ENCODE measurements around the gene GTF2E1.
A peak's percentile ranks its signal among the peaks of the same experiment; 100 is the strongest.
"Not testable (repeated sequence)": the region's sequence is repeated elsewhere in the genome, so short reads cannot be mapped to it uniquely, and the experiment has no call there.

The GTF2E1 gene

GRCh38 chr3:120730576-120731542, 11.7 kb upstream of the GTF2E1 start:
- no peaks in the 10 kb centered on the region for H3K9me3 ChIP-seq (ENCODE audit: insufficient read depth, low read depth, low read length)
- WGBS: 36% methylated on average over 4 of the region's 4 CpGs
- no peak overlapping the region for H3K9ac ChIP-seq (ENCODE audit: low read depth, low read length)
- no peaks in the 10 kb centered on the region for H3K27me3 ChIP-seq (ENCODE audit: insufficient read depth, low read length)
- H3K27ac ChIP-seq (ENCODE audit: low read depth, low read length): no peak overlapping the region
- no peaks in the 10 kb centered on the region; the same call in 1 of the 2 replicates for H3K36me3 ChIP-seq (ENCODE audit: insufficient read depth, low read length)
- no peak overlapping the region for H3K4me3 ChIP-seq (ENCODE audit: low read length)
- H3K4me1 ChIP-seq (ENCODE audit: insufficient read depth, low read length): peaks cover 18% of the 10 kb centered on the region

GRCh38 chr3:120738006-120738405, 4.5 kb upstream of the GTF2E1 start:
- not testable (repeated sequence) for H3K4me3 ChIP-seq (ENCODE audit: low read length); H3K4me1 ChIP-seq (ENCODE audit: insufficient read depth, low read length); H3K27me3 ChIP-seq (ENCODE audit: insufficient read depth, low read length); H3K36me3 ChIP-seq (ENCODE audit: insufficient read depth, low read length); H3K27ac ChIP-seq (ENCODE audit: low read depth, low read length); H3K9ac ChIP-seq (ENCODE audit: low read depth, low read length); H3K9me3 ChIP-seq (ENCODE audit: insufficient read depth, low read depth, low read length)
- WGBS: 94% methylated on average over 8 of the region's 8 CpGs

- H3K4me3 ChIP-seq (ENCODE audit: low read length): peak overlapping the region; percentile 69
- H3K27ac ChIP-seq (ENCODE audit: low read depth, low read length): no peak overlapping the region
Observed at GRCh38 chr3:120741320-120741719, 1.2 kb upstream of the GTF2E1 start.

GRCh38 chr3:120741837-120742197, 727 bp upstream of the GTF2E1 start:
- peak overlapping the region; percentile 69 for H3K4me3 ChIP-seq (ENCODE audit: low read length)
- H3K27me3 ChIP-seq (ENCODE audit: insufficient read depth, low read length): no peaks in the 10 kb centered on the region
- H3K9me3 ChIP-seq (ENCODE audit: insufficient read depth, low read depth, low read length): peaks cover 9% of the 10 kb centered on the region; the same call in 1 of the 2 replicates
- peaks cover 7% of the 10 kb centered on the region; the same call in 1 of the 2 replicates for H3K4me1 ChIP-seq (ENCODE audit: insufficient read depth, low read length)
- H3K27ac ChIP-seq (ENCODE audit: low read depth, low read length): peak overlapping the region; percentile 94
- peak overlapping the region; percentile 90 for H3K9ac ChIP-seq (ENCODE audit: low read depth, low read length)
- WGBS: 20% methylated on average over 10 of the region's 10 CpGs
- peaks cover 10% of the 10 kb centered on the region; the same call in 1 of the 2 replicates for H3K36me3 ChIP-seq (ENCODE audit: insufficient read depth, low read length)

More at GRCh38 chr3:120741320-120741719, 1.2 kb upstream of the GTF2E1 start:
- WGBS: 60% methylated on average over 3 of the region's 3 CpGs
- Histone ChIP-seq H3K4me1 (ENCODE audit: insufficient read depth, low read length) (peaks cover 7% of the 10 kb centered on the region; the same call in 1 of the 2 replicates), H3K27me3 (ENCODE audit: insufficient read depth, low read length) (no peaks in the 10 kb centered on the region), H3K9me3 (ENCODE audit: insufficient read depth, low read depth, low read length) (peaks cover 9% of the 10 kb centered on the region; the same call in 1 of the 2 replicates), H3K9ac (ENCODE audit: low read depth, low read length) (no peak overlapping the region), H3K36me3 (ENCODE audit: insufficient read depth, low read length) (peaks cover 10% of the 10 kb centered on the region; the same call in 1 of the 2 replicates)

- peaks cover 9% of the 10 kb centered on the region; the same call in 1 of the 2 replicates for H3K36me3 ChIP-seq (ENCODE audit: insufficient read depth, low read length)
- under 1% methylated on average over 26 of the region's 26 CpGs for WGBS
- H3K27ac ChIP-seq (ENCODE audit: low read depth, low read length): peak overlapping the region; percentile 69
- H3K9ac ChIP-seq (ENCODE audit: low read depth, low read length): peak overlapping the region; percentile 80
- H3K9me3 ChIP-seq (ENCODE audit: insufficient read depth, low read depth, low read length): peaks cover 6% of the 10 kb centered on the region; the same call in 1 of the 2 replicates
- H3K27me3 ChIP-seq (ENCODE audit: insufficient read depth, low read length): no peaks in the 10 kb centered on the region
- H3K4me3 ChIP-seq (ENCODE audit: low read length): peak overlapping the region; percentile 69
- peaks cover 7% of the 10 kb centered on the region; the same call in 1 of the 2 replicates for H3K4me1 ChIP-seq (ENCODE audit: insufficient read depth, low read length)
Observed at GRCh38 chr3:120742849-120743365, 363 bp downstream of the GTF2E1 start.

GRCh38 chr3:120743556-120744195, 1.1 kb downstream of the GTF2E1 start:
- peaks cover 7% of the 10 kb centered on the region; the same call in 1 of the 2 replicates for H3K4me1 ChIP-seq (ENCODE audit: insufficient read depth, low read length)
- H3K4me3 ChIP-seq (ENCODE audit: low read length): peak overlapping the region; percentile 69
- WGBS: 55% methylated on average over 6 of the region's 6 CpGs
- H3K27me3 ChIP-seq (ENCODE audit: insufficient read depth, low read length): no peaks in the 10 kb centered on the region
- H3K9ac ChIP-seq (ENCODE audit: low read depth, low read length): peak overlapping the region; percentile 80
- H3K9me3 ChIP-seq (ENCODE audit: insufficient read depth, low read depth, low read length): no peaks in the 10 kb centered on the region
- peak overlapping the region; percentile 69; the same call in 1 of the 2 replicates for H3K27ac ChIP-seq (ENCODE audit: low read depth, low read length)
- H3K36me3 ChIP-seq (ENCODE audit: insufficient read depth, low read length): peaks cover 2% of the 10 kb centered on the region; the same call in 1 of the 2 replicates

- no peak overlapping the region for H3K27ac ChIP-seq (ENCODE audit: low read depth, low read length)
- no peak overlapping the region for H3K9ac ChIP-seq (ENCODE audit: low read depth, low read length)
- no peaks in the 10 kb centered on the region for H3K27me3 ChIP-seq (ENCODE audit: insufficient read depth, low read length)
- H3K9me3 ChIP-seq (ENCODE audit: insufficient read depth, low read depth, low read length): no peaks in the 10 kb centered on the region
- H3K4me1 ChIP-seq (ENCODE audit: insufficient read depth, low read length): peaks cover 7% of the 10 kb centered on the region; the same call in 1 of the 2 replicates
- peaks cover 3% of the 10 kb centered on the region for H3K36me3 ChIP-seq (ENCODE audit: insufficient read depth, low read length)
- 98% methylated on average over 3 of the region's 3 CpGs for WGBS
- H3K4me3 ChIP-seq (ENCODE audit: low read length): no peak overlapping the region
Observed at GRCh38 chr3:120745466-120745865, 2.9 kb downstream of the GTF2E1 start.

GRCh38 chr3:120749843-120750242, 7.3 kb downstream of the GTF2E1 start:
- H3K27ac ChIP-seq (ENCODE audit: low read depth, low read length): peak overlapping the region; percentile 10; the same call in 1 of the 2 replicates
- H3K4me1 ChIP-seq (ENCODE audit: insufficient read depth, low read length): no peaks in the 10 kb centered on the region; the same call in 1 of the 2 replicates
- H3K9ac ChIP-seq (ENCODE audit: low read depth, low read length): no peak overlapping the region
- H3K9me3 ChIP-seq (ENCODE audit: insufficient read depth, low read depth, low read length): no peaks in the 10 kb centered on the region
- H3K27me3 ChIP-seq (ENCODE audit: insufficient read depth, low read length): no peaks in the 10 kb centered on the region
- no peak overlapping the region for H3K4me3 ChIP-seq (ENCODE audit: low read length)
- 100% methylated on average over 1 of the region's 1 CpG for WGBS
- H3K36me3 ChIP-seq (ENCODE audit: insufficient read depth, low read length): peaks cover 30% of the 10 kb centered on the region

GRCh38 chr3:120752230-120752629, 9.7 kb downstream of the GTF2E1 start:
- H3K4me1 ChIP-seq (ENCODE audit: insufficient read depth, low read length): no peaks in the 10 kb centered on the region
- H3K27ac ChIP-seq (ENCODE audit: low read depth, low read length): no peak overlapping the region
- H3K9me3 ChIP-seq (ENCODE audit: insufficient read depth, low read depth, low read length): no peaks in the 10 kb centered on the region
- H3K36me3 ChIP-seq (ENCODE audit: insufficient read depth, low read length): peaks cover 46% of the 10 kb centered on the region
- H3K4me3 ChIP-seq (ENCODE audit: low read length): no peak overlapping the region
- WGBS: 96% methylated on average over 1 of the region's 1 CpG
- no peak overlapping the region for H3K9ac ChIP-seq (ENCODE audit: low read depth, low read length)
- no peaks in the 10 kb centered on the region for H3K27me3 ChIP-seq (ENCODE audit: insufficient read depth, low read length)

GRCh38 chr3:120752865-120753264, 10.3 kb downstream of the GTF2E1 start:
- no peaks in the 10 kb centered on the region for H3K27me3 ChIP-seq (ENCODE audit: insufficient read depth, low read length)
- no peak overlapping the region for H3K9ac ChIP-seq (ENCODE audit: low read depth, low read length)
- 82% methylated on average over 1 of the region's 2 CpGs for WGBS
- no peak overlapping the region for H3K27ac ChIP-seq (ENCODE audit: low read depth, low read length)
- no peak overlapping the region for H3K4me3 ChIP-seq (ENCODE audit: low read length)
- H3K4me1 ChIP-seq (ENCODE audit: insufficient read depth, low read length): no peaks in the 10 kb centered on the region
- no peaks in the 10 kb centered on the region for H3K9me3 ChIP-seq (ENCODE audit: insufficient read depth, low read depth, low read length)
- H3K36me3 ChIP-seq (ENCODE audit: insufficient read depth, low read length): peaks cover 52% of the 10 kb centered on the region

- H3K27me3 ChIP-seq (ENCODE audit: insufficient read depth, low read length): no peaks in the 10 kb centered on the region
- H3K36me3 ChIP-seq (ENCODE audit: insufficient read depth, low read length): peaks cover 55% of the 10 kb centered on the region
- H3K27ac ChIP-seq (ENCODE audit: low read depth, low read length): no peak overlapping the region
- H3K9ac ChIP-seq (ENCODE audit: low read depth, low read length): no peak overlapping the region
- no peaks in the 10 kb centered on the region for H3K4me1 ChIP-seq (ENCODE audit: insufficient read depth, low read length)
- no peak overlapping the region for H3K4me3 ChIP-seq (ENCODE audit: low read length)
- H3K9me3 ChIP-seq (ENCODE audit: insufficient read depth, low read depth, low read length): no peaks in the 10 kb centered on the region
Observed at GRCh38 chr3:120753810-120754209, 11.3 kb downstream of the GTF2E1 start.

Measured in HUES64 (cell line).